ENCODE results near the gene SNX21. TPM values are rescaled to one million over a fixed set of nuclear protein-coding genes. Genes with fewer than 3 reads are reported as not detected.
"Not testable (repeated sequence)": the region's sequence is repeated elsewhere in the genome, so short reads cannot be mapped to it uniquely, and the experiment has no call there.

SNX21 gene
- total RNA-seq, 3 donors from 2014 or later (not counting 1 experiment from before 2014, with no cell fraction given), result 0.99 to 1.7 (median 1.2) TPM

- Mint-ChIP-seq H3K4me3 (no peak overlapping the region), H3K4me1 (peaks cover 16 to 23% of the 10 kb centered on the region in 2 donors), H3K9me3 (no peaks in the 10 kb centered on the region), H3K27ac (no peak overlapping the region), H3K27me3 (ENCODE audit: low read depth in 2 of 2) (peaks cover 14 to 20% of the 10 kb centered on the region in 2 donors), H3K36me3 (no peaks in the 10 kb centered on the region)
- no peak for TF ChIP-seq CTCF (IDR thresholded peaks at IDR 0.05)
- 90% methylated on average over 2 of the region's 2 CpGs for WGBS (ENCODE audit: insufficient coverage)
- H3K9me3 ChIP-seq (ENCODE audit: control insufficient read depth, insufficient read depth, low read length), result no peaks in the 10 kb centered on the region
- ATAC-seq (no peak), DNase-seq (no peak)
- H3K27me3 ChIP-seq (ENCODE audit: control insufficient read depth, insufficient read depth, low read length), result peaks cover 5% of the 10 kb centered on the region
- no peak overlapping the region for H3K27ac ChIP-seq (ENCODE audit: low read length)
- H3K36me3 ChIP-seq (ENCODE audit: control insufficient read depth, insufficient read depth, low read length), result peaks cover 2% of the 10 kb centered on the region
- intact Hi-C loops (cut with micrococcal nuclease), result no loop called here
- H3K4me3 ChIP-seq (ENCODE audit: low read length), result no peak overlapping the region
- peaks cover 19% of the 10 kb centered on the region for H3K4me1 ChIP-seq (ENCODE audit: control insufficient read depth, insufficient read depth, low read length)
Observed at GRCh38 chr20:45828589-45828988, 5.0 kb upstream of the SNX21 start.

DNA sequence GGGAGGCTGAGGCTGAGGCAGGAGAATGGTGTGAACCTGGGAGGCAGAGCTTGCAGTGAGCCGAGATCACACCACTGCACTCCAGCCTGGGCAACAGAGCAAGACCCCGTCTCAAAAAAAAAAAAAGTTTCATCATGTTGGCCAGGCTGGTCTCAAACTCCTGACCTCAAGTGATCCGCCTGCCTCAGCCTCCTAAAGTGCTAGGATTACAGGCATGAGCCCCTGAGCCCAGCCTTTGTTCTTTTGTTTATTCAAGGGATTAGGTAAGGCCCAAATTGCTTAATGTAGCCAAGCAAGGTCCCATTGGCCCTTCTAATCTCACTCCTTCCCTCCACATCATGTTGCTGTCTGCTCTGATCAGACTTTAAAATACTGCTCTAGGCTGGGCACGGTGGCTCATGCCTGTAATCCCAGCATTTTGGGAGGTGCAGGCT is 3.9 kb upstream of the SNX21 start:
- ATAC-seq; H3K9me3 ChIP-seq (ENCODE audit: control insufficient read depth, insufficient read depth, low read length); intact Hi-C loops (cut with micrococcal nuclease); H3K27ac Mint-ChIP-seq; H3K9me3 Mint-ChIP-seq; H3K4me3 ChIP-seq (ENCODE audit: low read length); H3K27me3 ChIP-seq (ENCODE audit: control insufficient read depth, insufficient read depth, low read length); H3K4me3 Mint-ChIP-seq; H3K36me3 ChIP-seq (ENCODE audit: control insufficient read depth, insufficient read depth, low read length); H3K36me3 Mint-ChIP-seq; H3K27ac ChIP-seq (ENCODE audit: low read length); DNase-seq: not testable (repeated sequence)
- H3K4me1 ChIP-seq (ENCODE audit: control insufficient read depth, insufficient read depth, low read length), result peaks cover 16% of the 10 kb centered on the region
- WGBS (ENCODE audit: insufficient coverage), result 92% methylated on average over 4 of the region's 4 CpGs
- Mint-ChIP-seq H3K4me1 (peaks cover 7 to 15% of the 10 kb centered on the region in 2 donors), H3K27me3 (ENCODE audit: low read depth in 2 of 2) (peaks cover 4 to 11% of the 10 kb centered on the region in 2 donors)

- Mint-ChIP-seq H3K4me1 (peaks cover 7 to 12% of the 10 kb centered on the region in 2 donors), H3K4me3 (peak overlapping the region; percentile 37), H3K9me3 (no peaks in the 10 kb centered on the region), H3K36me3 (no peaks in the 10 kb centered on the region), H3K27ac (peak overlapping the region in 1 of 2 donors; percentile 53), H3K27me3 (ENCODE audit: low read depth in 2 of 2) (peaks cover 0 to 5% of the 10 kb centered on the region in 2 donors)
- DNase-seq, result no peak
- Histone ChIP-seq H3K9me3 (ENCODE audit: control insufficient read depth, insufficient read depth, low read length) (no peaks in the 10 kb centered on the region), H3K27ac (ENCODE audit: low read length) (no peak overlapping the region), H3K36me3 (ENCODE audit: control insufficient read depth, insufficient read depth, low read length) (no peaks in the 10 kb centered on the region), H3K4me1 (ENCODE audit: control insufficient read depth, insufficient read depth, low read length) (peaks cover 20% of the 10 kb centered on the region), H3K27me3 (ENCODE audit: control insufficient read depth, insufficient read depth, low read length) (no peaks in the 10 kb centered on the region), H3K4me3 (ENCODE audit: low read length) (no peak overlapping the region)
- WGBS (ENCODE audit: insufficient coverage), result 75% methylated on average over 3 of the region's 4 CpGs
- TF ChIP-seq CTCF (IDR thresholded peaks at IDR 0.05), result no peak
- intact Hi-C loops (cut with micrococcal nuclease), result no loop called here
- ATAC-seq, result no peak
Observed at GRCh38 chr20:45832619-45833018, 980 bp upstream of the SNX21 start.

GRCh38 chr20:45833883-45834796 is 541 bp downstream of the SNX21 start:
- H3K27ac Mint-ChIP-seq, result peak overlapping the region in 1 of 2 donors; percentile 53

More at GRCh38 chr20:45833883-45834796, 541 bp downstream of the SNX21 start:
- 11% methylated on average over 71 of the region's 71 CpGs for WGBS (ENCODE audit: insufficient coverage)
- H3K4me1 ChIP-seq (ENCODE audit: control insufficient read depth, insufficient read depth, low read length), result peaks cover 20% of the 10 kb centered on the region
- peak; percentile 25 to 60 for DNase-seq
- H3K36me3 ChIP-seq (ENCODE audit: control insufficient read depth, insufficient read depth, low read length), result no peaks in the 10 kb centered on the region
- H3K9me3 Mint-ChIP-seq, result no peaks in the 10 kb centered on the region
- H3K4me3 ChIP-seq (ENCODE audit: low read length), result peak overlapping the region; percentile 53
- peaks cover 0 to 5% of the 10 kb centered on the region in 2 donors for H3K27me3 Mint-ChIP-seq (ENCODE audit: low read depth in 2 of 2)
- H3K36me3 Mint-ChIP-seq, result no peaks in the 10 kb centered on the region
- H3K4me1 Mint-ChIP-seq, result peaks cover 7 to 12% of the 10 kb centered on the region in 2 donors
- intact Hi-C loops (cut with micrococcal nuclease), result no loop called here
- ATAC-seq, result peak; percentile 61 to 77 (median 72)
- TF ChIP-seq CTCF (IDR thresholded peaks at IDR 0.05), result no peak
- no peaks in the 10 kb centered on the region for H3K9me3 ChIP-seq (ENCODE audit: control insufficient read depth, insufficient read depth, low read length)
- H3K27me3 ChIP-seq (ENCODE audit: control insufficient read depth, insufficient read depth, low read length), result no peaks in the 10 kb centered on the region
- peak overlapping the region; percentile 96 for H3K4me3 Mint-ChIP-seq
- no peak overlapping the region for H3K27ac ChIP-seq (ENCODE audit: low read length)

All from natural killer cell (primary cell).